Measurements from ENCODE around the gene STIM1. TPM values are rescaled to one million over a fixed set of nuclear protein-coding genes. Genes with fewer than 3 reads are reported as not detected.

Gene STIM1
- total RNA-seq, 1 experiment from 2014 or later: 18.0 TPM

DNA sequence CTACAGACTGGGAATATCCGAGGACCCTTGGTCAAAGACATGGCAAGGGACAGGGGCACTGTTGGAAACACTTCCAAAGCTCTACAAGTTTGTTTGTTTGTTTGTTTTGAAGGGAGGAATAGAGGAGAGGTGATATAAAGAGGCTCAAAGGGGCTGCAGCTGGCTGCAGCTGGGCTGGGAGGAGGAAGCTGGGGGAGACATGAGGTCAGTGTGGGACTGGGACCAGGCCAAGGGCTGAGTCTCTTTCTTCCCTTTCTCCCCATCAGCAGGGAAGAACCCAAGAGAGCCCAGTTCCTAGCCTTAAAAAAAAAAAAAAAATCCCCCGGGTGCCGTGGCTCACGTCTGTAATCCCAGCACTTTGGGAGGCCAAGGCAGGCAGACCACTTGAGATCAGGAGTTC lies 19.7 kb upstream of the STIM1 start:
- DNase-seq (ENCODE audit: low spot score) (no peak), ATAC-seq (no peak)
- Mint-ChIP-seq H3K9me3 (no peaks in the 10 kb centered on the region), H3K4me3 (no peak overlapping the region), H3K4me1 (peaks cover 56% of the 10 kb centered on the region), H3K36me3 (peaks cover 7% of the 10 kb centered on the region; the same call in 1 of the 2 replicates), H3K27me3 (ENCODE audit: low read depth) (no peaks in the 10 kb centered on the region), H3K27ac (no peak overlapping the region)
- ChIA-PET POLR2A (no interaction called here), CTCF (interaction anchor here (1.0 to 4.7 kb wide), 4 partner anchors 11 to 27 kb away, joined by 4 to 34 read pairs (median 5); partner anchors contain the start of gene STIM1)
- TF ChIP-seq MYBL2 (CRISPR knock-in tag; IDR thresholded peaks at IDR 0.05) (no peak), ZNF396 (CRISPR knock-in tag; IDR thresholded peaks at IDR 0.05; ENCODE audit: borderline replicate concordance) (no peak), ZNF263 (CRISPR knock-in tag; IDR thresholded peaks at IDR 0.05; ENCODE audit: low read depth) (no peak), FOXK1 (CRISPR knock-in tag; IDR thresholded peaks at IDR 0.05) (no peak), CDX4 (CRISPR knock-in tag; IDR thresholded peaks at IDR 0.05; ENCODE audit: borderline replicate concordance) (no peak), PRDM15 (CRISPR knock-in tag; IDR thresholded peaks at IDR 0.05) (no peak), ATF6 (CRISPR knock-in tag; IDR thresholded peaks at IDR 0.05) (no peak), ZNF219 (CRISPR knock-in tag; IDR thresholded peaks at IDR 0.05; ENCODE audit: borderline replicate concordance) (no peak), TP53 (CRISPR knock-in tag; IDR thresholded peaks at IDR 0.05) (no peak), CBFB (CRISPR knock-in tag; IDR thresholded peaks at IDR 0.05; ENCODE audit: low read depth) (no peak), HMGA2 (CRISPR knock-in tag; IDR thresholded peaks at IDR 0.05) (no peak), GTF2I (CRISPR knock-in tag; conservative IDR thresholded peaks at IDR 0.05) (no peak), IRF2 (CRISPR knock-in tag; IDR thresholded peaks at IDR 0.05; ENCODE audit: borderline replicate concordance, low read depth) (no peak), SP1 (CRISPR knock-in tag; conservative IDR thresholded peaks at IDR 0.05) (no peak), OVOL2 (CRISPR knock-in tag; IDR thresholded peaks at IDR 0.05; ENCODE audit: borderline replicate concordance) (no peak)
- TF ChIP-seq, protein P1, sequence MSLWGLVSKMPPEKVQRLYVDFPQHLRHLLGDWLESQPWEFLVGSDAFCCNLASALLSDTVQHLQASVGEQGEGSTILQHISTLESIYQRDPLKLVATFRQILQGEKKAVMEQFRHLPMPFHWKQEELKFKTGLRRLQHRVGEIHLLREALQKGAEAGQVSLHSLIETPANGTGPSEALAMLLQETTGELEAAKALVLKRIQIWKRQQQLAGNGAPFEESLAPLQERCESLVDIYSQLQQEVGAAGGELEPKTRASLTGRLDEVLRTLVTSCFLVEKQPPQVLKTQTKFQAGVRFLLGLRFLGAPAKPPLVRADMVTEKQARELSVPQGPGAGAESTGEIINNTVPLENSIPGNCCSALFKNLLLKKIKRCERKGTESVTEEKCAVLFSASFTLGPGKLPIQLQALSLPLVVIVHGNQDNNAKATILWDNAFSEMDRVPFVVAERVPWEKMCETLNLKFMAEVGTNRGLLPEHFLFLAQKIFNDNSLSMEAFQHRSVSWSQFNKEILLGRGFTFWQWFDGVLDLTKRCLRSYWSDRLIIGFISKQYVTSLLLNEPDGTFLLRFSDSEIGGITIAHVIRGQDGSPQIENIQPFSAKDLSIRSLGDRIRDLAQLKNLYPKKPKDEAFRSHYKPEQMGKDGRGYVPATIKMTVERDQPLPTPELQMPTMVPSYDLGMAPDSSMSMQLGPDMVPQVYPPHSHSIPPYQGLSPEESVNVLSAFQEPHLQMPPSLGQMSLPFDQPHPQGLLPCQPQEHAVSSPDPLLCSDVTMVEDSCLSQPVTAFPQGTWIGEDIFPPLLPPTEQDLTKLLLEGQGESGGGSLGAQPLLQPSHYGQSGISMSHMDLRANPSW (CRISPR knock-in tag; conservative IDR thresholded peaks at IDR 0.05; ENCODE audit: low read depth): no peak
- TF ChIP-seq, protein P2, sequence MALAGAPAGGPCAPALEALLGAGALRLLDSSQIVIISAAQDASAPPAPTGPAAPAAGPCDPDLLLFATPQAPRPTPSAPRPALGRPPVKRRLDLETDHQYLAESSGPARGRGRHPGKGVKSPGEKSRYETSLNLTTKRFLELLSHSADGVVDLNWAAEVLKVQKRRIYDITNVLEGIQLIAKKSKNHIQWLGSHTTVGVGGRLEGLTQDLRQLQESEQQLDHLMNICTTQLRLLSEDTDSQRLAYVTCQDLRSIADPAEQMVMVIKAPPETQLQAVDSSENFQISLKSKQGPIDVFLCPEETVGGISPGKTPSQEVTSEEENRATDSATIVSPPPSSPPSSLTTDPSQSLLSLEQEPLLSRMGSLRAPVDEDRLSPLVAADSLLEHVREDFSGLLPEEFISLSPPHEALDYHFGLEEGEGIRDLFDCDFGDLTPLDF (CRISPR knock-in tag; IDR thresholded peaks at IDR 0.05): no peak
- TF ChIP-seq, protein P3, sequence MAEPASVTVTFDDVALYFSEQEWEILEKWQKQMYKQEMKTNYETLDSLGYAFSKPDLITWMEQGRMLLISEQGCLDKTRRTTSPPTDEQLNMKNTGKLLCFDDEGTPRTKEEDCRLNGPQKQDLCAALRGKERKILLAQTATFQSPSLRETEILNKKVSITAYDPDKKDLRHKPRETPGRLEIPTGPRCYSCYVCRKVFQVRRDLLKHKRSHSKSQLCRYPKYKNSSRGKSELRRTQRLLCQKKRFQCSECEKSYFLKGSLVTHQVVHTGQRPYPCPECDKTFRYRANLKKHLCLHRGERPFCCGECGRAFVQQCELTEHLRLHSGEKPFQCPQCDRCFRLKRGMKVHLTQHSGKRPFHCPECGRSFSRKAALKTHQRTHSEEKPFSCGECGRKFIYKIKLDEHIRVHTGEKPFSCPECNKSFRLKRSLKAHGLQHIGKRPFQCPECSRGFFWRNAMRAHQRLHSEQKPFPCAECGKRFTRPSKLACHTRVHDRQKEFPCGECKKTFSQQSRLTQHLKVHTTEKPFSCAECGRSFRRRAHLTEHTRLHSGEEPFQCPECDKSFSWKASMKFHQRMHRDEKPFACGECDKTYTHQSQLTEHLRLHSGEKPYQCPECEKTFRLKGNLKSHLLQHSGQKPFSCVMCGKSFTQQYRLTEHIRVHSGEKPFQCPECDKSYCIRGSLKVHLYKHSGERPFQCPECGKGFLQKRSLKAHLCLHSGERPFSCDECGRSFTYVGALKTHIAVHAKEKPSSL (CRISPR knock-in tag; conservative IDR thresholded peaks at IDR 0.05): no peak

All from WTC11 (cell line).